Endothelial cell of hepatic sinusoid (primary cell): ENCODE results near the gene TRIM33.

Experiments
- in situ Hi-C: cut with HindIII; loops from 2 replicates; pipeline ENCODE4 v1.10.0; 2017; ENCODE audit warnings: low sequenced_read_pairs

TRIM33 gene

DNA sequence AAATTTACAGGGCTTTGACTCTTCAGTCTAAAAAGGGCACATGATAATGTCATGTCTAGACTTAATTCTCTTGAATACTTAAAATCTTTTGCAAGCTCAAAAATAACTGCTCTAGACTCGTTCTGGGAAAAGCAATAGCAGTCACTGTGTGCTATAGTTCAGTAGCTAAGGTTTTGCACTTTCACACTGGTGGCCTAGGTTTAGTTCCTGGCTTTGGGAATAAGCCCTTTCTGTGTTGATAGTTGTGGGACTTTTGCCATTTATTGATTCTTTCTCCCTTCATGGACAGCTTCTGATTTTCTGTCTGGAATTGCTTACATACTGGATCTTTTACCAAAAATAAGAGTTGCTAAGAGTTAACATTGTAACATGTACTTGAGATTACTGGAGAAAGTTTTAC, 151.2 kb downstream of the TRIM33 start:
- in situ Hi-C loops = no loop called here

DNA sequence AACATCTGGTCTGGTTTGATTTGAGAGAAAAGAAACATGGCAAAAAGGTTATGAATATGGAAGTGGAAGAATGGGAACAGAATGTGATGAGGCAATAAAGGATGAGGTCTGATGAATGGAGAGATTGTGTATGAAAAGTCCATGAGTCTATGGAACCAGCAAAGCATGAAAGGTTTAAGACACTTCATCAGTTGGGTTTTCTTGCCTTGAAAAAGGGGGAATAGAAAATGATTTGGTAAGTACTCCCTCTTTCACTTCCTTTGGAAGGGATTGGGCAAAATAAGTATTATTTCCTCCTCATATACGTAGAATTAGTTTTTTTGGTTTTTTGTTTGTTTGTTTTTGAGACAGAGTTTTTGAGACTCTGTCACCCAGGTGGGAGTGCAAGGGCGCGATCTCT, 155.8 kb downstream of the TRIM33 start:
- in situ Hi-C loops = no loop called here

DNA sequence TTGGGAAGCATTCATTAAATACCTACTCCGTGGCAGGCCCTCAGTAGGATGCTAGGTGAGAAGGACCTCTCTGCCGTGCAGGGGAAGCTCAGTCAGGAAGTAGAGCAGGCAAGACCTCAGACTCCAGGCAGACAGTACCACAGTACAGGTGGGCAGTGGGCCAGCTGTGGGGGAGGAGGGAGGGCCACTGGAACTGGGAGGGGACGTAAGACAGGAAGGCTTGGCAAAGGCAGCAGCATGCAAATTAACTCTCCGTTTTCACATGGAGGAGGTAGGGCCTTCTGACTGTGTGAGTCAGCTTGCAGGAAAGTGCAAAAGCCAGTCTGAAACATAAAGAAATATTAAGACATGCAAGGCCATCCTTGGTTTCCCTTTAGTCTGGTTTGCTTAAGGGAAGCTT, 157.7 kb downstream of the TRIM33 start:
- in situ Hi-C loops = no loop called here

DNA sequence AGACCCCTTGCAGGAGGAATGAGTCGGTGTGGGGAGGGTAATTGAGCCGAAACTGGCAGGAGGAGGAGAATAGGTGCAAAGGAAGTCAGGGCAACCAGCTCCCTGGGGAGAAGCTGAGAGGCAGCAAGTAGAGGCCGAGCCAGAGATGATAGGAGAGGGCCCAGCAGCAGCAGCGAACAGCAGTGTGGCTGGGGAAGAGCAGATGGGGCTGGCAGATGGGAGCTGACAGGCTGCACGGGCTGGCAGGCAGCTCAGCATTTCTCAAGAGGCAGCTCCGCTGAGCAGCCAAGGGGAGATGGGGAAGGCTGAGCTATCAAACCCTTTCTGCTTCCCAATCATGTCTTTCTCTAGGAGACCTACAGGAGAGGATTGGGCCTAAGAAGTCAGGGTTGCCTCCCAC, 158.2 kb downstream of the TRIM33 start:
- in situ Hi-C loops = no loop called here

DNA sequence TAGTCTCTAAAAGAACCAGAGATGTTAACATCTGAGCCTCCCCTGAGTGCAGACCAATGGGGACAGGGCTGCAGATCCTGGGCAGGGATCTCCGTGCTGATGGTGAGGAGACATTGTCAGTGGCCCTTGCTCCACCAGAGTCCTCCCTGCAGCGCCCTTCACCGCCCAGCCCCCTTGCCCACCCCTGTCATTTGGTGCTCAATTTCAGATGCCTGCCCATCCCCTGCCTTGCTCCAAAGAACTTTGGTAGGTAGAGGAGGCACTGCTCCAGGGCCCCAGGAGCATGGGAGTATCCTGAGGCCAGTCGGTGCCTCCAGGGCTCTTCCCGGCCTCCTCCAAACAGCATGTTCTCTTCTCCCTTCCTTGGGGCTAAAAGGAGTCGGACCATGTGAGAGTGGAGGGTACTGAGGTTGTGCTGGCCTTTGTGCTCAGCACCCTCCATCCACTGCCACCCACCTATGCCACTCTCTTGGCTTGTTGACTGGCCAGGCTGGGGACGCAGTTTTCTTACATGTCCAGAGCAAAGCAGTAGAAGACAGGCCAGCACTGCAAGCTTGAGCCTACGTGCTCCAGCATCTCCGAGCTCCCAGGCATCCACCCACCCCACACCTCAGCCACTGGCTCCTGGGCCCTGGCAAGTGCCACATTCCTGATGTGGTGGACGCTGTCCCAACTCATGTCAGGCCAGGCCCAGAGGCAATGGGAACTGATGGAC, 160.1 kb downstream of the TRIM33 start:
- in situ Hi-C loops = no loop called here

DNA sequence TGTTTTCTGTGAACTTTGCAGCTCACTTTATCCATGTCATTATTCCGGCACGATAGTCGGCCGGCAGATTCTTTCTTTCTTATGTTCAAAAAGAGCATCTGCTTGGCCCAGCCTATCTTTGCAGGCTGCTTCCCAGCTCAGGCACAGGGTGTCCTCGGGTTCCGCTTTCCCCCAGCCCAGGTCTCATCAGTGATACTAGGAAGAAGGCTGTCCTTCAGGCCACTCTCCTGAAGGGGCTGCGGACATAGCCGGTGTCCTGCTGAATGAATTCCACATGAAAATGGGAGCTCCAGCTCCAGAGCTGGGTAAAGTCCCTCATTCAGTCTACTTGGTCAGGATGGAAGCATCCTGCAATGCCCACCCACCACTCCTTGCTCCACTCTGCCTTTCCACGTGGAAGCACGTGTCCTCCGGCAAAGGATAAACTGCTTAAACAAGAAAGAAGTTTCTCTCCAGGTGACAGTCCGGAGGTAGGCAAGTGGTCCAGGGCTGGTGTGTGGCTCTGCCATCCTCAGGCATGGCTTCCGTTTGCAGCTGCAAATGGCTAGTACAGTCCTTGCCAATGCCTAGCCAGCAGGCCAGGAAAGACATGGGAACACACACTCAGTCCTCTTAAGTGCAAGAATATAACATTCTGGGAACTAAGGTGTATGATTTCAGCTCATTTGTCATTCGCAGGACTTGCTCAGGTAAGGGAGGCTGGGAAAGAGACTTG, 161.0 kb downstream of the TRIM33 start:
- in situ Hi-C loops = no loop called here

DNA sequence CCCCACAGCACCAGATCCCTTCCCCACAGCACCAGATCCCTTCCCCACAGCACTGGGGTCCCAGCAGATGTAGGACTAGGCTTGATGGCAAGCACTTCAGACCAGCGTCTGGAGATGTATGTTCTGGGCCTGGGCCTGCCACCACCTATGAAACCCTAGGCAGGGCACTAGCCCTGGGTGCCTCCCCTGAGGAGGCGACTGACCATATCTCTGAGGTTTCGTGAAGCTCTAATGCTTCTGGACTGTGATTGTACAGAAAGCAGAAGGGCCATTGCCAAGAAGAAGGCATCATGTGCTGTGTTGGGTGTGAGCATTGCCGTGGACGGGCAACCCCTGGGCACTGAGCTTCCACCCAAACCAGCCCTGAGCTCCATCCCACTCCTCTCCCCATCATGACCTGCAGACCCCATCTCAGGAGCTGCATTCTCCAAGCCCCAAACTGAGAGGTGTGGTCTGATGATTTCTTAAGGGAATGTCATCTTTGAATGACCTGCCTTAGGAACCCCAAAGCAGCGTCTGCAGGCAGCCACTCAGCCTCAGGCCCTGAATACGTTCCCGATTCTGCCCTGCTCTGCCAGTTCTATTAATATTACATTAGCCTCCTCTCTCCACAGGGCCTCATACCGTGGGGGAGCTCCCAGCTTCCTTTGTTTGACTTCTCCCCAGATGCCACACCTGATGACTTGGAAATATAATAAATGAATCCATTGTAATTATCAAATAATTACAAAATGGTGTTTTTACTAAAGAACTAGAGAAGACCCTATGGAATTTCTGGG, 163.4 kb downstream of the TRIM33 start:
- in situ Hi-C loops = no loop called here

DNA sequence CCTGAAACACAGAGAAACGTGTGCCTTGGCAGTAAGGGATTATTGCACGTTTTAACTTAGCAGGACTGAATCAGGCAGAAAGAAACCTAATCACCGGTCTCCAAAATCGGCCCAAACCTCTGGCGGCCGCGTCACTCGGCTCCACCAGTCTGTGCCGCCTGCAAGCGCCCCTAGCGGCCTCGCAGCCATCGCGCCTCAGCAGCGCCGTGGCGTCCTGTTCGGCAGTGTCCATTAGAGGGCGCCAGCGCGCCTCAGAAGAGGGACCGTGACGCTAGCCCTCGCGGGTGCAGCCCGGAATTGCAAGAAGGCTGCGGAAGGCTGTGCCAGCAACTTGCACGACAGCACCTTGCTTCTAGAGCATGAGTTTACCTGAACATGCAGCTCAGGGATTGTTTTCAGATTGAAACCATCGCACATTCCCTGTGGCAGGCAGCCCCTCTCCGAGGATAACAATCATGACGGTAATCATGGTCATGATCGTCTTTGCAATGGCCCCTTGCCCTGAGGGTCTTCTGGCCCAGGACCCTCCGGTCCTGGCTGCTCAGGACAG, 164.4 kb downstream of the TRIM33 start:
- in situ Hi-C loops = no loop called here

DNA sequence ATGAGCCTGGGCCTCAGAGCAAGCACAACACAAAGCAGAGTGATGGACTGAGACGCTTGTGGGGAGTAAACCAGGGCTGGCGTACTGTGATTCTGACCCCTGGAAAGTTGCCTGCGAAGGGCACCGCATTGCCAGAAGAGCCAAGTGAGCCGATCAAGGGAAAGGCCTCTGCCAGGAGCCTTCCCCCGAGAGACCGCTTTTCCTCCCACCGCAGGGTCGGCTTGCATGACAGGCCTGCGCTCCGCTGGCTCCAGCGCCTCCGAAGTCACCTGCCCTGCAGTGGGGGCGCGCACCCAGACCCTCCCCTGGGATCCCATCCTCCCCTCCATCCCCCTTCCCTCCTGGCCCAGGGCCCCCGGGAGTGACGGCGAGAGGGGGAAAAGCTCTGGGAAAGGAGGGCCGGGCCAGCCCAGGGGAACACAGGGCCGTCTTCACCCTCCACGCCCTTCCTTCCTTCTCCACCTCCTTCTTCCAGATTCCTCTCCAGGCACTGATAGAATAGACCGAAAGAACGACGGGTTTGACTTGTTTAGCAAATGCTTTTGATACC, 165.0 kb downstream of the TRIM33 start:
- in situ Hi-C loops = no loop called here

DNA sequence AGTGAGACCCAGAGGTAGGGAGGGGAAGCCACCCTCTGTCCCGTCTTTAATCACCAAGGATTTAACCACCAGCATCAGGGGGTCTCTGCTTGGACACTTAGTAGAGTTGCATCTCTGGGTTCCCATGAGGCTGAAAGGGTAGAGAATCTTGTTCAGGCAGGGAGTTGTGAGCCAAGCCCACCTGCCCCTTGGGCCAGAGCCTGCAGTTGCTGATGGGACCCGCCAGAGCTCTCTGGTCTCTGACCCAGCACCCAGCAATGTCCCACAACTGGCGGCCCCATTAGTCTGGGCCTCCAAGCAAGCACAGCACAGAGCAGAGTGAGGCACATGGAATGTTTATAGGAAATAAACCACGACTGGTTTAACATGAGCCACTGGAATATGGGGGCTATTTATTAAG, 166.3 kb downstream of the TRIM33 start:
- in situ Hi-C loops = no loop called here
